ENCODE data around the gene NAPA.

NAPA gene

GRCh38 chr19:47438793-47439220, 76.1 kb downstream of the NAPA start:
- no peak for DNase-seq (ENCODE audit: extremely low read depth, low read depth)
- TF ChIP-seq CTCF (IDR thresholded peaks at IDR 0.05; ENCODE audit: low read depth, low read length), result no peak
